CD4-positive, alpha-beta T cell (primary cell): ENCODE measurements around the gene RERE. TPM values are rescaled to one million over a fixed set of nuclear protein-coding genes. Genes with fewer than 3 reads are reported as not detected.

Experiments used
- ATAC-seq: fragments of 200-7000 bp; cut with Tn5 transposase; one replicate; pipeline ENCODE4 v1.10.0; 2022; ENCODE audit warnings: mild to moderate bottlenecking; ENCODE audit not compliant: poor library complexity
- CTCF ChIA-PET: fragments of 350-600 bp; sonication (Branson Sonifier 250); formaldehyde crosslinking; loops from one replicate; lab custom pipeline; 2021; ENCODE audit warnings: antibody characterized with exemption, inconsistent platforms; lab: Charles Lee
- POLR2A ChIA-PET: fragments of 350-600 bp; sonication (Branson Sonifier 250); formaldehyde crosslinking; loops from one replicate; lab custom pipeline; 2021; ENCODE audit warnings: antibody characterized with exemption, inconsistent platforms; lab: Charles Lee
- DNase-seq, 14 experiments: peaks; one replicate each; pipeline ENCODE4 v3.0.0-alpha.2; 2013 to 2020; ENCODE audit warnings: mixed read lengths in 2 of 14
- H3K27ac ChIP-seq, 2 donors: one replicate each; pipeline versions ENCODE4 v1.5.1 to v1.7.0; 2013; ENCODE audit warnings: low read length in 2 of 2, low read depth in 1 of 2, mild to moderate bottlenecking in 1 of 2
- H3K27me3 ChIP-seq, 2 experiments: 1 replicate in 1 of 2; 2 replicates in 1 of 2; pipeline versions ENCODE4 v1.6.1 to v1.7.0; 2013; ENCODE audit warnings: low read length in 2 of 2, control low read depth in 1 of 2, mild to moderate bottlenecking in 1 of 2, moderate library complexity in 1 of 2; ENCODE audit not compliant: insufficient read depth in 2 of 2, control insufficient read depth in 1 of 2
- H3K36me3 ChIP-seq: one replicate; pipeline ENCODE4 v1.6.1; 2013; ENCODE audit warnings: low read length, control low read depth; ENCODE audit not compliant: insufficient read depth
- H3K4me1 ChIP-seq: one replicate; pipeline ENCODE4 v1.6.1; 2013; ENCODE audit warnings: low read length, control low read depth; ENCODE audit not compliant: insufficient read depth
- H3K4me3 ChIP-seq: one replicate; pipeline ENCODE4 v1.5.1; 2013; ENCODE audit warnings: mild to moderate bottlenecking, low read length, moderate library complexity
- H3K9me3 ChIP-seq, 2 experiments: 1 replicate in 1 of 2; 2 replicates in 1 of 2; pipeline versions ENCODE4 v1.6.1 to v1.7.0; 2013; ENCODE audit warnings: low read length in 2 of 2, mild to moderate bottlenecking in 2 of 2, control low read depth in 1 of 2, moderate library complexity in 1 of 2; ENCODE audit not compliant: control insufficient read depth in 1 of 2, insufficient read depth in 1 of 2
- H3K27ac Mint-ChIP-seq: one replicate; pipeline ENCODE4 v1.8.0; 2020; ENCODE audit warnings: mixed read lengths
- H3K27me3 Mint-ChIP-seq: one replicate; pipeline ENCODE4 v1.8.0; 2021; ENCODE audit warnings: mixed read lengths
- H3K36me3 Mint-ChIP-seq: one replicate; pipeline ENCODE4 v1.8.0; 2021; ENCODE audit warnings: low read depth, mixed read lengths
- H3K4me1 Mint-ChIP-seq: one replicate; pipeline ENCODE4 v1.8.0; 2021; ENCODE audit warnings: low read depth, mixed read lengths
- H3K4me3 Mint-ChIP-seq: one replicate; pipeline ENCODE4 v1.8.0; 2020; ENCODE audit warnings: mild to moderate bottlenecking, mixed read lengths
- H3K9me3 Mint-ChIP-seq: one replicate; pipeline ENCODE4 v1.8.0; 2020; ENCODE audit warnings: mixed read lengths
- CTCF ChIP-seq: fragments of 200-600 bp; IDR thresholded peaks from one replicate; pipeline ENCODE4 v1.8.0; 2022; ENCODE audit warnings: antibody characterized with exemption, mild to moderate bottlenecking
- intact Hi-C, 2 experiments: fragments of 100-400 bp; cut with DNase I in 1 of 2; cut with micrococcal nuclease in 1 of 2; formaldehyde crosslinking; loops; one replicate each; pipeline versions ENCODE4 v1.15.1 to v1.9.0; 2023 to 2025; cut with DNase I, micrococcal nuclease
- total RNA-seq, 174 experiments: library from RNA in 2 of 174; stranded (reverse) in 2 of 174; gene quantifications; one replicate each; pipeline ENCODE4 v1.2.3 and lab custom pipeline; 2021 to 2026

The RERE gene
- total RNA-seq, 2 experiments from 2014 or later, result 78.4 to 84.0 TPM

- no peak for TF ChIP-seq CTCF
- CTCF ChIA-PET, result no interaction called here
- Mint-ChIP-seq H3K36me3 (no peaks in the 10 kb centered on the region), H3K4me3 (no peak overlapping the region), H3K27me3 (no peaks in the 10 kb centered on the region), H3K9me3 (no peaks in the 10 kb centered on the region), H3K4me1 (no peaks in the 10 kb centered on the region), H3K27ac (no peak overlapping the region)
- POLR2A ChIA-PET, result no interaction called here
- no peaks in the 10 kb centered on the region for H3K36me3 ChIP-seq
- ATAC-seq (no peak), DNase-seq (no peak)
- no peaks in the 10 kb centered on the region for H3K27me3 ChIP-seq
- no peaks in the 10 kb centered on the region for H3K9me3 ChIP-seq
- H3K4me1 ChIP-seq, result no peaks in the 10 kb centered on the region
- H3K27ac ChIP-seq, result no peak overlapping the region
- no peak overlapping the region for H3K4me3 ChIP-seq
- intact Hi-C loops, result no loop called here
Measured at GRCh38 chr1:8343464-8344001, 473.9 kb downstream of the RERE start.

GRCh38 chr1:8343044-8343443, 474.4 kb downstream of the RERE start:
- Mint-ChIP-seq H3K27me3 (no peaks in the 10 kb centered on the region), H3K4me3 (no peak overlapping the region), H3K4me1 (no peaks in the 10 kb centered on the region), H3K27ac (no peak overlapping the region), H3K36me3 (no peaks in the 10 kb centered on the region), H3K9me3 (no peaks in the 10 kb centered on the region)
- no peaks in the 10 kb centered on the region for H3K27me3 ChIP-seq
- no peaks in the 10 kb centered on the region for H3K9me3 ChIP-seq
- no peak for DNase-seq
- intact Hi-C loops, result no loop called here
- H3K4me1 ChIP-seq, result no peaks in the 10 kb centered on the region
- H3K4me3 ChIP-seq, result no peak overlapping the region
- no peak for TF ChIP-seq CTCF
- CTCF ChIA-PET, result no interaction called here
- no peak overlapping the region for H3K27ac ChIP-seq
- POLR2A ChIA-PET, result no interaction called here
- no peak for ATAC-seq
- no peaks in the 10 kb centered on the region for H3K36me3 ChIP-seq

GRCh38 chr1:8342325-8342724, 475.1 kb downstream of the RERE start:
- POLR2A ChIA-PET, result no interaction called here
- no peak for TF ChIP-seq CTCF
- Mint-ChIP-seq H3K36me3 (no peaks in the 10 kb centered on the region), H3K27ac (no peak overlapping the region), H3K4me3 (no peak overlapping the region), H3K9me3 (no peaks in the 10 kb centered on the region), H3K4me1 (no peaks in the 10 kb centered on the region), H3K27me3 (no peaks in the 10 kb centered on the region)
- DNase-seq, result no peak
- H3K27ac ChIP-seq, result no peak overlapping the region
- no peaks in the 10 kb centered on the region for H3K36me3 ChIP-seq
- no peaks in the 10 kb centered on the region for H3K27me3 ChIP-seq
- no peak overlapping the region for H3K4me3 ChIP-seq
- CTCF ChIA-PET, result no interaction called here
- intact Hi-C loops, result no loop called here
- no peak for ATAC-seq
- H3K9me3 ChIP-seq, result no peaks in the 10 kb centered on the region
- no peaks in the 10 kb centered on the region for H3K4me1 ChIP-seq
